ENCODE results near the gene ZNF492.

GRCh38 chr19:22602631-22603272, 31.4 kb upstream of the ZNF492 start:
- TF ChIP-seq EED (IDR thresholded peaks at IDR 0.05; ENCODE audit: low read depth) (no peak), POLR2AphosphoS2 (IDR thresholded peaks at IDR 0.05; ENCODE audit: low read depth, low read length) (no peak), CTCF (IDR thresholded peaks at IDR 0.05 in 2 of 3, conservative IDR thresholded peaks at IDR 0.05 in 1 of 3; ENCODE audit: control insufficient read depth in 2 of 3, extremely low read depth in 1 of 3, insufficient read depth in 1 of 3, low read depth in 3 of 3, low read length in 3 of 3) (no peak), POLR2A (IDR thresholded peaks at IDR 0.05; ENCODE audit: low read depth, low read length) (no peak), HCFC1 (IDR thresholded peaks at IDR 0.05; ENCODE audit: low read length) (no peak), BHLHE40 (IDR thresholded peaks at IDR 0.05; ENCODE audit: borderline replicate concordance in 1 of 2, low read depth in 2 of 2, low read length in 1 of 2) (no peak), FOS (IDR thresholded peaks at IDR 0.05; ENCODE audit: borderline replicate concordance, extremely low read depth, insufficient read length) (no peak), POLR2AphosphoS5 (IDR thresholded peaks at IDR 0.05; ENCODE audit: low read length) (no peak), ZNF384 (IDR thresholded peaks at IDR 0.05; ENCODE audit: borderline replicate concordance, low read depth, low read length) (no peak), NRF1 (conservative IDR thresholded peaks at IDR 0.05; ENCODE audit: low read depth, low read length) (no peak), SMC3 (IDR thresholded peaks at IDR 0.05; ENCODE audit: borderline replicate concordance, low read length) (no peak), E2F4 (IDR thresholded peaks at IDR 0.05; ENCODE audit: low read depth, low read length) (no peak), SUPT20H (IDR thresholded peaks at IDR 0.05; ENCODE audit: borderline replicate concordance, control insufficient read depth, low read depth, low read length) (no peak)
